Tibial nerve (tissue), 4 donors: ENCODE measurements around the gene SRPRB.

Experiments
- CTCF ChIP-seq, 5 experiments: fragments of 200-600 bp in 3 of 5; fragments of 450-650 bp in 2 of 5; sonication (generic) in 3 of 5; IDR thresholded peaks; one replicate each; pipeline ENCODE4 v1.5.1; 2016 to 2019; ENCODE audit warnings: antibody characterized with exemption in 5 of 5, mild to moderate bottlenecking in 3 of 5, moderate library complexity in 2 of 5
- EP300 ChIP-seq, 2 donors: sonication (generic); formaldehyde crosslinking; IDR thresholded peaks; one replicate each; pipeline ENCODE4 v1.6.1; 2017; ENCODE audit warnings: antibody characterized with exemption in 2 of 2, mild to moderate bottlenecking in 1 of 2

- TF ChIP-seq CTCF (IDR thresholded peaks at IDR 0.05) = no peak
- no peak for TF ChIP-seq EP300 (IDR thresholded peaks at IDR 0.05)
These were observed 23.2 kb upstream of the SRPRB start for GRCh38 chr3:133782454-133782853.
